ENCODE results near the gene MYH3.

Gene MYH3

DNA sequence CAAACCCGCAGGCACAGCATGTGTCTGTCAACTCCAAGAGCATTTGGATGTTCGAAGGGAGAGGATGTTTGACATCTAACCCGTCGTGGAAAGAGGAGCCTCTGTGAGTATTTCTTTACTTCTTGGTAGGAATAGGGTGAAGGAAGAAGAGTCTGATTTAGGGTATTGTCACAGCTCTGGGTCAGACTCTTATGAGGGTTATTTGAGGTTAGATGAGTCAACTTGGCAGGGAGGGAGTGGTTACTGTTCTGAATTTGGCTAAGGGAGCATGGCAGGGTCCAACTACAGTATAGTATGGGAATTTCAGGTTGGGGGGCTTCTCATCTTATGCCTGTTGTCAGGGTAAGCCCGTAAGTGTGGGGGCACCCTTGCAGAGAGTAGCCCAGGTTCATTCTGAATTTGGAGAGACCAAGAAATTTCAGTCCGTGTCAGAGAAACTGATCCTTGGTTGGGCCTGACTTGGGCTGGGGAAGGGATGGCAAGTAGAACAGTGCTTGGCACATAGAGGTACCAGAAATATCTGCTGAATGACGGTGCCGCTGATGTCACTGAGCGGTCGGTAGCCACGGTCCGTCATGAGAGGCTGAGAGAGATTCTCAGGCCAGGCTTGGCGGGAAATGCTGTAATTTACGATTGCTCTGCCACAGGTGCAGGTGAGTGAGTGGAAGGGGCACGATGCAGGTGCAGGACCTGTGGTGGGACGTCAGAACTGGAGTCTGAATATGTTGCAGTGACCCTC lies 43.2 kb downstream of the MYH3 start:
- no peak for DNase-seq

DNA sequence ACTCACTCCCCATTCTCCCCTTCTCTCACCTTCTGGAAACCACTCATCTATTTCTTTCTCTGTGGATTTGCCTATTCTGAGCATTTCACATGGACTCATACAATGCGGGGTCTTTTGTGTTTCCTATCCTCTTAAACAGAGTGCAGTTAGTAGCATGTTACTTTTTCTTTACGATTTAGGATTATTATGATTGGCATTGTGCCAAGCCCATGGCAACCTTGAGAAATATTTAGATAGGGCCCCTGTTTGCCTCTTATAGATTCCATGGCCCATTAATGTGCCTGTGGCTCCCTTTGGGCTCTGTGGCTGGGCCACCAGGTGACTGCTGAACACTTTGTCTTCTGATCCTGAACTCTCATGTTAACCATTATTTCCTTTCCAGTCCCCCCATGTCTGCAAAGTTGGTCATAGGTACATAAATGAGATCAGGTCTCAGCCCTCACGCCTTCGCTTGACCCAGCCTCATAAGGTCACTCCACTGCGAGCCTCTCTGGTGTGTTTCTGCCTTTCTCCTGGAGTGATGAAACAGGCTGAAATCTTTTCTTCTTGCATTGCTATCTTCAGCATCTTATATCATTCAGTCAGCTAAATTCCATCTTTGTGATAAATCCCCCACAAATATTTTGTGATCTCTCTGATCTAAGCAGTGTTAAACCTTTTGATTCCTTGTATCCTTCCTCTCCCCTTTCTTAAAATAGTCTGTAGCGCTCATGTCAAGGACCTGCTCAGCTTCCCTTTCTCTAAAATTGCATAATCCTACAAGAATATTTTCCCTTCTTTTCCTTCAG lies 44.0 kb downstream of the MYH3 start:
- no peak for DNase-seq

DNA sequence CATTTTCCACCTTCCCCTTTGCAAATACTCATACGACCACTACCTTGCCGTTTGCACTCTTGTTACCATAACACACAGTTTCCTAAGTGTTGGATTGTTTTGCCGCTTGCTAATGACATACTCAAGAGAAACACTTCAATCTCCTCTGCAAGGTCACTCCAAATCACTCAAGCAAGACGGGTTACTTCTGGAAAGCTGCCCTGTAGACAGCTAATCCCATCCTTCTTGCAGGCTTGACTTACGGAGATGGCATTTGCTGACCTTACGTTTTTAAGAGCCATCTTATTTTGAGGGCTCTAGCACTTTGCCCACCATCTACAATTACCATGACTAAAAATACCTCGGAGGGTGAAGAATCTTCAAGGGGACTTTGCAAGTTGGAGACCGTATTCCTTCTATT lies 46.2 kb downstream of the MYH3 start:
- no peak for DNase-seq

DNA sequence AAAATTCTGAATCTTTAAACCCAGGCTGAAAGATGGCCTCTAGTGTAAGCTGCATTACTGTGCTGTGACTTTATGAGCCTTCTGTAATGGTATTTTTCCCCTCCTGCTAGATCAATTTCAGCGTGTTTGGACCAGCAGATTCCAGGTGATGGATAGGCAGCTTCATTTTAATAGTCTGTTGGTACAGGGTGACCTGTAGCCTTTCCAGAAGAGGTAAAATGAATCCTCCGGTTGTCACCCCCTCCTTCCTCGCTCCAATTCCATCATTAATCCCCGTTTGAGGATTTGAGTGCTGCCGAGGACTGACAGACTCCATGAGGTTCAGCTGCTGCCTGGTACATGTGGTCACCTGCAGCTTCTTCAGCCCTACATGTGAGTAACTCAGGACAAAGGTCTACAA lies 48.9 kb downstream of the MYH3 start:
- DNase-seq, result no peak

DNA sequence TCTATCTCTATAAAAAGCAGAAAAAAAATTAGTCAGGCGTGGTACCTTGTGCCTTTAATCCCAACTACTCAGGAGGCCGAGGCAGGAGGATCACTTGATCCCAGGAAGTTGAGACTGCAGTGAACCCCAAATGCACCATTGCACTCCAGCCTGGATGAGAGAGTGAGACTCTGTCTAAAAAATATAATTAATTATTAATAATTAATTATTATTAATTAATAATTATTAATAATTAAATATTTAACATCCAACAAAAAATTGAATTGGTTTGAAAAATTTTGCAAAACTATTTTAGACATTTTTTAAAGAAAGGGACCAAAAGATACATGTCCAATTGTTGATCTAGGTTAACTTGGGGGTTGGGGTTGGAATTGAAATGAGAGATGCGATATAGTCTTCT lies 51.0 kb downstream of the MYH3 start:
- no peak for DNase-seq

DNA sequence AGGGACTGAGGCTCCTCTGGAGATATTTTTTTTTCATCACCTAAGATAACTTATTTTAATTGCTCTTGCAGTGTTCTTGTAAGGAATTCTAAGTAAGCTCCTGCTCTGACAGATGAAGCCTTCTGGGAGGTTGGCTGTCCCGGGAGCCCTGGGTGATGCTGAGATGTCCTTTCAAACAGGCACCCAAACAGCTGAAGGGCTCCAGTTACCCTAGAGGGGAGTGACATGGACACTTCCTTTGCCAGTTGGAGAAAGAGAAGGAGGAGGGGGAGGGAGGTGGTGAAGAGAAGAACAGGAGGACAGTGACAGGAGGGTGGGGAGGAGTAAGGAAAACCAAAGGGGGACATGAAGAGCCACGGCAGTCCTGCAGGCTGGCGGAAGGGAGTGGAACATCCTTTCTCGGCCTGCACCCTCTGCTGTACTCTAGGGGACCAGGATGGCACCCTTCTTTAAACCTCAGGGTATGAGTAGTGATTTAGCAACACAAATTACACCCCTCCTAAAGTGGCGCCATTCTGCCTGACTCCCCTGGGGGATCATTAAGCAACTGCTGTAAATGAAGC lies 51.8 kb downstream of the MYH3 start:
- no peak for DNase-seq

DNA sequence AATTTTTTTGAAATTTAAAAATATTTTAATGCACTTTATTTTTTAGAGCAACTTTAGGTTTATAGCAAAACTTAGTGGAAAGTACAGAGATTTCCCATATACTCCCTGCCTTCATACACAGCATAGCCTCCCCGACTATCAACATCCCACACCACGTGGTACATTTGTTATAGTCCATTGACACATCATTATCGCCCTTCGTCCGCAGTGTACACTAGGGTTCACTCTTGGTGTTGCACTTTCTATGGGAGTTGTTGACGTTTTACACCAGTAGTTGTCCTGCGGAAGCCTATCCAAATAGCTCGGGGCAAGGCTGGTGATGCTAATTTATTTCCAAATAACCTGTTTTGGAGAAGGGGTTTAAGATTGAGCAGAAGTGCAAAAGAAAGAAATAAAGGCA lies 52.6 kb downstream of the MYH3 start:
- no peak for DNase-seq

DNA sequence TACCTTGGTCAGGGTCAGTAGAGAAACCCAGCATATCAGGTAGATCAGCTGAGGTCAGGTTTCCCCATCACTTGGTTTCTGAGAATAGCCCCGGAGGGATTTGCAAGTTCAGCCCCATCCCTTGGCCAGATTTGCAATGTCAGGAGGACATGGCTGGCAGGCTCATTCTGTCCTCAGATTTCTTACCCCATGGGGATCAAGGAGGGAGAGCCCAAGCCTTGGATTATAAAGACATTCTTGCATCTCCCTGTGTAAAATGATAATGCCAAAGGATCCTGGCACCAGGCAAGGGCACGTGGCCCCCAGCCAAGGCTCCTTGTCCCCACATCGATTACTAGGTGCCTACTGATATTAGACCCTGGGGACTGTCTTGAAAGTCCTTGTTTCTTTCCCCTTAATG lies 53.2 kb downstream of the MYH3 start:
- no peak for DNase-seq

DNA sequence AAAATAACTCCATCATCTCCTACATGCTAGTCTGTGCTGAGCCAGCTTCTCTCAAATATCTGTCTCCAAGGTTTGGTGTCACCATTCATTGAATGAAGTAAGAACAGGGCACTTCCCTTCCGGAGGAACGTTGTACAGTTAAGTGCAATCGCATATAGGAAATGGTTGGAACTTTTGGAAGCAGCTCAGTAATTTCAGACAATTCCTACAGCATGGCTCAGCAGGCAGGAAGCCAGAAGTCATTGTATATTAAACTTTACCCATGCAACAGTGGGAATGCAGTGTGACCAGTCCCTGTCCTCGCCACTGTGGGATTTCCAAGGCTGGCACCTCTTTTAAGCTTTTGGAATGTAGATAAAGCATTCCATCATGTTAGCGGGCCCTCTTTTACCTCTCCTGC lies 56.5 kb downstream of the MYH3 start:
- no peak for DNase-seq

DNA sequence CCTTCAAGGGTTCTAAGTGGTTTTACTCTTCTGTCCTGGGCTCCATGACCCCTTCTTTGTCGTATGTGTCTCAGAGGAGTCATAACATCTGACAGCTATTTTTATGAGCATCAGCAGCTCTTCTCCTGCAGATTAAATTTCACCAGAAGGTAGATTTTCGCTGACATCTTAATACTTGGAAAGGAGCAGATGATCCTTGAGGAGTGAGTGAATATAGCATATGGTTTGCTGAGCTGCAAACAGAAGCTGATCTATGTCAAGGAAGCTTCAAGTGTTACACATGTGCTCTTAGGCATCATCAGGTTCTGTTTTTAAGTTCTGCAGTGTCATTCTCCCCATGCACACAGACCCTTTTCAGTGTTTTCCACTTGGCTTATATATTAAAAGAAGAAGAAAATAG lies 58.5 kb downstream of the MYH3 start:
- DNase-seq, result no peak

DNA sequence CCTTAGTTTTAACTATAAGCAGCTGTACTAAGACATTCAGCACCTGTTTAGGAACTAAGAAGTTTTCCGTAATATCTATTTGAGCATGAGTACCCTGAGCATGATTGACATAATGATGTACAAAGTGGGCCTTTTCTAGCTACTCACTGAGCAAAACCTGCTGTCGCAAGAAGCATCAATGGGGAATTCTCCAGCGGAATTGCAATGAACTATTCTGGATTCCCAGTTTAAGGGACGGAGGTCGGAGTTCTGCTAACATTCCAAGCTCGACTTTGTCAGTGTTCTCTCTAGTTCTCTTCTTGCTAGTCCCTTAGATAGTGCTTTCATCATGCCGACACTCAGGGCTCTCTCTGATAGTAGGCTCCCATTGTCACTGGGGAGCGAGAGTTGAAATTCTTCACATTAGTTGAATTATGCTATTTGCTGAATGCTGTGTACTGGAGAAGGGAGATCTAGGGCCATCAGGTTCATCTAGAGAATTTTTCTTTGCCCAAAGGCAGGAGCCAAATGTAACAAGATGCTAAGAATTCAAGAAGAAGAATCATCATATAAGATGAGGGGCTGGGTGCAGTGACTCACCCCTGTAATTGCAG lies 67.5 kb downstream of the MYH3 start:
- DNase-seq, result no peak

DNA sequence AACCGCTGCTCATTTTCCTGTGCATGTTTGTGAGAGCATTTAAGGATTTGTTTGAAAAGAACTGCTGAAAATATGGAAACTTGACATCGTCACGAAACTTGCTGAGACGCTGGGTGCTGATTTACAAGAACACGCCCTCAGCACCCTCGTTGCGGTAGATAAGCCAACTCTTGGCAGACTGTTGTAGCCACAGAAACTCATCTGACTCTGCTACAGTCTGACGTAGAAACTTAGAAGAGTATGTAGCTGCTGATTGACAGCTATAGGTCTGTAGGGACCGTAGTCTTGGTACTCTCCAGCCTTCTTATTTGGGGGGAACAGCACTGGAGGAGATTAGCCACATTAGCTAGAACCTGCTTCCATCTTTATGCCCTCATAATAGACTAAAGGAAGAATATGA lies 71.6 kb downstream of the MYH3 start:
- DNase-seq, result no peak

DNA sequence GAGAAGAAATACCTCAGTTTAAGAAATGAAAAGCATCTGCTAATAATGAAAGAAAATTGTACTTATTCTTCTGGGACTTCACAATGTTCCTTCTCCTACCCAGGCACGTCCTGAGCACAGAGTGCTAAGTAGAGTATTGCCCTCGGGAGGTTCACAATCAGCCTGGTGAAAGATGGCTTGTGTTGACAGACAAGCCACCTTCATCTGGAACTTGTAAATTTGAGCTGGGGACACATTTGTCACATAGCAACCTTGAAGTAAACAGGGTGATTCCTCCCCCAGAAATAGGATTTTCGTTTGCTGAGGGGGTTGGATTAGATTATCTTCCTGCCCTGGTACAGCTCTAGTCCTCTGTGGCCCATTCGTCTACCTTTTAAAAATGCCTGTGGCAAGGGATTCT lies 73.3 kb downstream of the MYH3 start:
- DNase-seq, result no peak

DNA sequence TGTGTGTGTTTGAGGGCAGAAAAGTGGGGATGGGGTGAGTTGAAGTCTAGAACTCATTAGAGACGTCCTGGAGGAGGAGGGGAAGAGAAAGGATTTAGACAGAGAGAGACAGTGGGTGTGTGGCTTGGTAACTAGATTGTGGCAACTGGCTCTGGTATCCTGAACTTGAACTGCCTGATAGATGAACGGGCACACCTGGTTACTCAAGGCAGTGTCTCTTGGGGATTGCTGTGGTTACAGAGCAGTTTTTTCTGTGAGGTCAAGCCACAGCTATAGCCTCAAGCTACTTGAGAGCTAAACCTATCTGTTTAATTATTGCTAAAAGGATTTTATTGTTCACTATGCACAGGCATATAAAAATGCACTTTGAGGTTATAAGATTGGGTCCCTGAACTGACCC lies 77.8 kb downstream of the MYH3 start:
- no peak for DNase-seq

Measured in CD4-positive, alpha-beta T cell treated with Interleukin-17A for 1 hour (primary cell).